MM.1S (cell line): ENCODE data around the gene SLC4A8.

ENCODE experiments used
- DNase-seq: peaks from one replicate; pipeline ENCODE4 v3.0.0-alpha.2; 2015
- H2AFZ ChIP-seq: fragments of 300-600 bp; sonication (generic); 2 replicates; pipeline ENCODE4 v1.6.0; 2016; ENCODE audit warnings: antibody characterized with exemption, low read length
- H3F3A ChIP-seq: fragments of 300-600 bp; sonication (generic); 2 replicates; pipeline ENCODE4 v1.6.1; 2016; ENCODE audit warnings: mild to moderate bottlenecking, antibody characterized with exemption, low read length, moderate library complexity, mixed read lengths; ENCODE audit not compliant: insufficient read depth
- H3K27ac ChIP-seq: fragments of 300-600 bp; sonication (generic); 2 replicates; pipeline ENCODE4 v1.5.1; 2016; ENCODE audit warnings: mild to moderate bottlenecking, low read length
- H3K27me3 ChIP-seq: fragments of 300-600 bp; sonication (generic); replicated peaks from 2 replicates; pipeline ENCODE4 v1.6.0; 2016; ENCODE audit warnings: low read length; ENCODE audit not compliant: insufficient read depth
- H3K36me3 ChIP-seq: fragments of 300-600 bp; sonication (generic); replicated peaks from 2 replicates; pipeline ENCODE4 v1.6.1; 2016; ENCODE audit warnings: mild to moderate bottlenecking, low read length, mixed read lengths; ENCODE audit not compliant: insufficient read depth
- H3K4me1 ChIP-seq: fragments of 300-600 bp; sonication (generic); 2 replicates; pipeline ENCODE4 v1.6.1; 2016; ENCODE audit warnings: low read length, mixed read lengths
- H3K4me2 ChIP-seq: fragments of 300-600 bp; sonication (generic); 2 replicates; pipeline ENCODE4 v1.6.0; 2016; ENCODE audit warnings: low read depth, low read length
- H3K4me3 ChIP-seq: fragments of 300-600 bp; sonication (generic); 2 replicates; pipeline ENCODE4 v1.5.1; 2016; ENCODE audit warnings: low read length, mixed read lengths
- H3K79me2 ChIP-seq: fragments of 300-600 bp; sonication (generic); 2 replicates; pipeline ENCODE4 v1.6.1; 2016; ENCODE audit warnings: mixed run types, low read length, mixed read lengths
- H3K9ac ChIP-seq: fragments of 300-600 bp; sonication (generic); 2 replicates; pipeline ENCODE4 v1.6.1; 2016; ENCODE audit warnings: low read length, mixed read lengths
- H3K9me2 ChIP-seq: fragments of 300-600 bp; sonication (generic); replicated peaks from 2 replicates; pipeline ENCODE4 v1.6.1; 2016; ENCODE audit warnings: mild to moderate bottlenecking, low read length, mixed read lengths; ENCODE audit not compliant: insufficient read depth
- H3K9me3 ChIP-seq: fragments of 300-600 bp; sonication (generic); replicated peaks from 2 replicates; pipeline ENCODE4 v1.6.1; 2016; ENCODE audit warnings: mild to moderate bottlenecking, low read length, mixed read lengths; ENCODE audit not compliant: insufficient read depth
- H4K20me1 ChIP-seq: fragments of 300-600 bp; sonication (generic); 2 replicates; pipeline ENCODE4 v1.6.1; 2016; ENCODE audit warnings: mild to moderate bottlenecking, low read length, moderate library complexity, mixed read lengths; ENCODE audit not compliant: insufficient read depth
- EZH2 ChIP-seq: fragments of 300-600 bp; sonication (generic); optimal IDR thresholded peaks from 2 replicates; pipeline ENCODE3; 2017; ENCODE audit warnings: low read depth, mild to moderate bottlenecking, antibody characterized with exemption, low read length, mixed read lengths
- EZH2phosphoT487 ChIP-seq: fragments of 300-600 bp; sonication (generic); IDR thresholded peaks from 2 replicates; pipeline ENCODE4 v1.6.1; 2018; ENCODE audit warnings: antibody characterized with exemption, low read length
- TF ChIP-seq, protein P1 (sequence below): fragments of 300-600 bp; sonication (generic); IDR thresholded peaks from 2 replicates; pipeline ENCODE4 v1.5.1; 2016; ENCODE audit warnings: antibody characterized with exemption, low read length, mixed read lengths

SLC4A8 gene

DNA sequence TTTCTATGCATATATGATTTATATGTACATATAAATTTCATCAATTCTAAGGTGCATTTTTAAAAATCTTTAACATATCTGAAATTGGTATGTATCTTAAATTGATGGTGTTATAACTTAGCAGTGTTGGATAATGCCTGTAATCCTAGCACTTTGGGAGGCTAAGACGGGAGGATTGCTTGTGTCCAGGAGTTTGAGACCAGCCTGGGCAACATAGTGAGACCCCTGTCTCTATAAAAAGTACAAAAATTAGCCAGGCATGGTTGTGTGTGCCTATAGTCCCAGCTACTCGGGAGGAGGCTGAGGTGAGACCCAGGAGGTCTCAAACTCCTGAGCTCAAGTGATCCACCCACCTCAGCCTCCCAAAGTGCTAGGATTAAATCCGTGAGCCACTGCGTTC, 27.0 kb upstream of the SLC4A8 start:
- Histone ChIP-seq H3K27me3 (no peaks in the 10 kb centered on the region), H3K36me3 (no peaks in the 10 kb centered on the region), H3K9me3 (no peaks in the 10 kb centered on the region), H3K27ac (no peak overlapping the region), H3K9ac (no peak overlapping the region), H3K4me1 (no peaks in the 10 kb centered on the region), H2AFZ (no peak overlapping the region), H3K79me2 (no peaks in the 10 kb centered on the region), H4K20me1 (no peaks in the 10 kb centered on the region), H3K9me2 (no peaks in the 10 kb centered on the region), H3F3A (peaks cover under 1% of the 10 kb centered on the region; the same call in 1 of the 2 replicates), H3K4me2 (no peak overlapping the region), H3K4me3 (no peak overlapping the region)
- TF ChIP-seq EZH2phosphoT487: no peak
- TF ChIP-seq, protein P1, sequence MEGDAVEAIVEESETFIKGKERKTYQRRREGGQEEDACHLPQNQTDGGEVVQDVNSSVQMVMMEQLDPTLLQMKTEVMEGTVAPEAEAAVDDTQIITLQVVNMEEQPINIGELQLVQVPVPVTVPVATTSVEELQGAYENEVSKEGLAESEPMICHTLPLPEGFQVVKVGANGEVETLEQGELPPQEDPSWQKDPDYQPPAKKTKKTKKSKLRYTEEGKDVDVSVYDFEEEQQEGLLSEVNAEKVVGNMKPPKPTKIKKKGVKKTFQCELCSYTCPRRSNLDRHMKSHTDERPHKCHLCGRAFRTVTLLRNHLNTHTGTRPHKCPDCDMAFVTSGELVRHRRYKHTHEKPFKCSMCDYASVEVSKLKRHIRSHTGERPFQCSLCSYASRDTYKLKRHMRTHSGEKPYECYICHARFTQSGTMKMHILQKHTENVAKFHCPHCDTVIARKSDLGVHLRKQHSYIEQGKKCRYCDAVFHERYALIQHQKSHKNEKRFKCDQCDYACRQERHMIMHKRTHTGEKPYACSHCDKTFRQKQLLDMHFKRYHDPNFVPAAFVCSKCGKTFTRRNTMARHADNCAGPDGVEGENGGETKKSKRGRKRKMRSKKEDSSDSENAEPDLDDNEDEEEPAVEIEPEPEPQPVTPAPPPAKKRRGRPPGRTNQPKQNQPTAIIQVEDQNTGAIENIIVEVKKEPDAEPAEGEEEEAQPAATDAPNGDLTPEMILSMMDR: no peak
- no peak for TF ChIP-seq EZH2
- DNase-seq: no peak

DNA sequence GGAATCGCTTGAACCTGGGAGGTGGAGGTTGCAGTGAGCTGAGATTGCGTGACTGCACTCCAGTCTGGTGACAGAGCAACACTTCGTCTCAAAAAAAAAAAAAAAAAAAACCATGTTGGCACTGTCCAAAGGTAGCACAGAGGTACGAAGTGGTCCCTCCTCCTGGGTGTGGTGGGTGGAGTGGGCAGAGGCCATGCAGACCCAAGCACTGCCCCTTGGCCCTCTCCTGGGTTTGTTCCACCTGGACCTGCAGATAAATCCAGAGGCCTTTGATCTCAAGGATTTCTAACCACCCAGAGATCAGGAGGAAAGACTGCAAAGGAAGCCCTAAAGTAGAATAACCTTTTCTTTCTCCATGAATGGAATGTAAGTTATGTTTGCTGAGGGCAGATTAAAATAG, 24.7 kb upstream of the SLC4A8 start:
- no peak overlapping the region for H2AFZ ChIP-seq
- H3K4me2 ChIP-seq: no peak overlapping the region
- H4K20me1 ChIP-seq: no peaks in the 10 kb centered on the region
- H3K79me2 ChIP-seq: no peaks in the 10 kb centered on the region
- no peaks in the 10 kb centered on the region for H3K9me3 ChIP-seq
- H3K4me1 ChIP-seq: no peaks in the 10 kb centered on the region
- H3K4me3 ChIP-seq: no peak overlapping the region
- H3F3A ChIP-seq: no peaks in the 10 kb centered on the region
- no peak overlapping the region for H3K9ac ChIP-seq
- no peaks in the 10 kb centered on the region for H3K9me2 ChIP-seq
- no peaks in the 10 kb centered on the region for H3K36me3 ChIP-seq
- no peak overlapping the region for H3K27ac ChIP-seq
- no peak for DNase-seq
- TF ChIP-seq EZH2phosphoT487 (no peak), EZH2 (no peak)
- TF ChIP-seq, protein P1: no peak
- H3K27me3 ChIP-seq: no peaks in the 10 kb centered on the region

DNA sequence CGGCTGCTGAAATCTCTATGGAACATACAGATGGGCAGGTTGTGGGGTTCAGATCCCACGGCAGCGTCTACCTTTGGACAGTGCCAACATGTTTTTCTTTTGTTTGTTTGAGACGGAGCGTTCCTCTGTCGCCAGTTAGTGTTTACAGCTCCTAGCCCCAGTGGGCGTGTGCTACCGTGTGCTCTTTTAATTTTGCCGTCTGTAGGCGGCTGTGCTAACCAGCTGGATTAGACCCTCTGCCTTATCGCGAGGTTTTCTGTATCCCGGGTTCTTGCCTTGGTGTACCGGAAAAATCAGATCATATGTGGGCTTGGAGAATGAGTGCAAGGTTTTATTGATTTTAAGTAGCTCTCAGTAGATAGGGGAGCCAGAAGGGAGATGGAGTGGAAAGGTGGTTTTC, 23.6 kb upstream of the SLC4A8 start:
- no peaks in the 10 kb centered on the region for H3K79me2 ChIP-seq
- no peak for DNase-seq
- H4K20me1 ChIP-seq: no peaks in the 10 kb centered on the region
- no peaks in the 10 kb centered on the region for H3K27me3 ChIP-seq
- no peaks in the 10 kb centered on the region for H3K36me3 ChIP-seq
- no peaks in the 10 kb centered on the region for H3K4me1 ChIP-seq
- no peaks in the 10 kb centered on the region for H3K9me3 ChIP-seq
- no peak overlapping the region for H2AFZ ChIP-seq
- no peak overlapping the region for H3K4me2 ChIP-seq
- no peaks in the 10 kb centered on the region for H3F3A ChIP-seq
- no peak overlapping the region for H3K27ac ChIP-seq
- no peak overlapping the region for H3K9ac ChIP-seq
- TF ChIP-seq EZH2: no peak
- TF ChIP-seq, protein P1: no peak
- TF ChIP-seq EZH2phosphoT487: no peak
- H3K4me3 ChIP-seq: no peak overlapping the region
- no peaks in the 10 kb centered on the region for H3K9me2 ChIP-seq
